A673 (cell line): ENCODE measurements around the gene TOMM7.

ENCODE experiments used
- CTCF ChIP-seq: fragments of 300-800, 200-600 bp; sonication (generic); conservative IDR thresholded peaks from 2 replicates; pipeline ENCODE4 v1.5.1; 2017; ENCODE audit warnings: low read depth, mild to moderate bottlenecking, antibody characterized with exemption, low read length, moderate library complexity, mixed read lengths
- EZH2 ChIP-seq: fragments of 200-600 bp; sonication (generic); IDR thresholded peaks from 2 replicates; pipeline ENCODE4 v1.6.1; 2017; ENCODE audit warnings: borderline replicate concordance, low read depth, mild to moderate bottlenecking, mixed read lengths, antibody characterized with exemption, low read length; ENCODE audit not compliant: poor library complexity, severe bottlenecking

DNA sequence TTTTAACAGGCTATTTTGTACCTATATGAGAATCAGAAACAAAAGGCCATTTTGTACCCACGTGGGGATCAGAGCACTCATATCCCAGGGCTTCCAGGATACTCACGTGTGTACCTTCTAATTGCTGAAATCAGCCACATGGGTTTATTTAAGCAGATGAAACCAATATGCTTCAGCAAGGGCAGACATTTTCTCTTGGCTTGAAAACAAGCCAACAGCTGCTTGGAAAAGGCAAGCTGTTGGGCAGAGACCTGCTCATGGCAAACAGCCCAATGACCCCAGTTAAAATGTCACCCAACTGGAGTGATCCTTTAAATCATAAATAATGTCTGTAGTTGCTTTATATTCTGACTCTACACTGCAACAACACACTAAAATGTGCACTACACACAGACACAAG lies 26.5 kb upstream of the TOMM7 start:
- TF ChIP-seq CTCF, result no peak
- TF ChIP-seq EZH2, result no peak
